HepG2 (cell line): ENCODE measurements around the gene CENPO. TPM values are rescaled to one million over a fixed set of nuclear protein-coding genes. Genes with fewer than 3 reads are reported as not detected.

ENCODE experiments used
- AGO1 ChIP-seq: fragments of 200-400 bp; formaldehyde crosslinking; IDR thresholded peaks from 2 replicates; pipeline ENCODE4 v1.6.1; 2017; ENCODE audit warnings: mild to moderate bottlenecking, low read depth, low read length, moderate library complexity; ENCODE audit not compliant: poor library complexity, severe bottlenecking
- BORCS8-MEF2B ChIP-seq: sonication (generic); formaldehyde crosslinking; IDR thresholded peaks from 2 replicates; pipeline ENCODE4 v1.8.0; 2022; ENCODE audit warnings: mild to moderate bottlenecking, missing genetic modification reagents
- CREB3 ChIP-seq: sonication (generic); formaldehyde crosslinking; IDR thresholded peaks from 2 replicates; pipeline ENCODE4 v1.5.0; 2020; ENCODE audit warnings: missing genetic modification reagents
- DNMT1 ChIP-seq: sonication (generic); formaldehyde crosslinking; IDR thresholded peaks from 2 replicates; pipeline ENCODE4 v1.5.1; 2020; ENCODE audit warnings: mild to moderate bottlenecking, missing genetic modification reagents
- E2F5 ChIP-seq: sonication (generic); formaldehyde crosslinking; conservative IDR thresholded peaks from 2 replicates; pipeline ENCODE4 v1.4.0; 2020; ENCODE audit warnings: missing genetic modification reagents
- IKZF4 ChIP-seq: sonication (generic); formaldehyde crosslinking; IDR thresholded peaks from 2 replicates; pipeline ENCODE4 v1.5.1; 2020; ENCODE audit warnings: borderline replicate concordance, mild to moderate bottlenecking, low read depth, missing genetic modification reagents; ENCODE audit errors: not compliant biosample characterization
- MIER2 ChIP-seq: IDR thresholded peaks from 2 replicates; pipeline ENCODE4 v1.6.1; 2016; ENCODE audit warnings: missing biosample characterization, missing genetic modification reagents
- NR3C1 ChIP-seq: sonication (generic); formaldehyde crosslinking; IDR thresholded peaks from 2 replicates; pipeline ENCODE4 v1.4.0; 2020; ENCODE audit warnings: missing genetic modification reagents
- RBM39 ChIP-seq: fragments of 200-400 bp; formaldehyde crosslinking; IDR thresholded peaks from one replicate; pipeline ENCODE4 v1.6.1; 2018; ENCODE audit warnings: antibody characterized with exemption, mild to moderate bottlenecking, low read depth, low read length; ENCODE audit not compliant: poor library complexity, severe bottlenecking
- REPIN1 ChIP-seq: sonication (generic); formaldehyde crosslinking; IDR thresholded peaks from 2 replicates; pipeline ENCODE4 v1.8.0; 2022; ENCODE audit warnings: missing genetic modification reagents, low read depth, mild to moderate bottlenecking, borderline replicate concordance
- SNAPC5 ChIP-seq: sonication (generic); formaldehyde crosslinking; IDR thresholded peaks from 2 replicates; pipeline ENCODE4 v1.8.1; 2023; ENCODE audit warnings: mild to moderate bottlenecking, missing genetic modification reagents, borderline replicate concordance
- ZNF280D ChIP-seq: sonication (generic); formaldehyde crosslinking; IDR thresholded peaks from 2 replicates; pipeline ENCODE4 v1.5.1; 2020; ENCODE audit warnings: mild to moderate bottlenecking, missing genetic modification reagents
- ZNF317 ChIP-seq: sonication (generic); formaldehyde crosslinking; IDR thresholded peaks from 2 replicates; pipeline ENCODE4 v1.5.0; 2020; ENCODE audit warnings: mild to moderate bottlenecking, missing genetic modification reagents
- ZNF354B ChIP-seq: sonication (generic); formaldehyde crosslinking; IDR thresholded peaks from 2 replicates; pipeline ENCODE4 v1.8.0; 2022; ENCODE audit warnings: mild to moderate bottlenecking, missing genetic modification reagents
- ZNF530 ChIP-seq: sonication (generic); formaldehyde crosslinking; IDR thresholded peaks from 2 replicates; pipeline ENCODE4 v1.5.0; 2020; ENCODE audit warnings: low read depth, mild to moderate bottlenecking, missing genetic modification reagents
- ZNF670 ChIP-seq: sonication (generic); formaldehyde crosslinking; IDR thresholded peaks from 2 replicates; pipeline ENCODE4 v1.8.0; 2022; ENCODE audit warnings: mild to moderate bottlenecking, missing genetic modification reagents, borderline replicate concordance
- ZNF687 ChIP-seq: sonication (generic); formaldehyde crosslinking; IDR thresholded peaks from 2 replicates; pipeline ENCODE4 v1.5.1; 2020; ENCODE audit warnings: mild to moderate bottlenecking, missing genetic modification reagents, moderate library complexity
- ZNF878 ChIP-seq: sonication (generic); formaldehyde crosslinking; IDR thresholded peaks from 2 replicates; pipeline ENCODE4 v1.8.1; 2023; ENCODE audit warnings: mild to moderate bottlenecking, missing genetic modification reagents, moderate library complexity
- polyA plus RNA-seq, 8 experiments: library from polyadenylated mRNA; depleted of rRNA in 3 of 8; stranded (reverse) in 7 of 8; unstranded in 1 of 8; fragments of >200 nt; fragmentation: Illumina TruSeq in 4 of 8; extraction: Trizol in 4 of 8; gene quantifications; 2 replicates each; pipeline versions ENCODE4 v1.2.1 to v1.2.3, GENCODE V29; 2011 to 2016; ENCODE audit warnings: low read depth in 4 of 8, missing spikeins in 1 of 8, mixed read lengths in 1 of 8; ENCODE audit not compliant: insufficient read depth in 1 of 8
- total RNA-seq, 5 experiments: library from RNA; depleted of rRNA; stranded (reverse); fragments of >200 nt; fragmentation: Illumina TruSeq; extraction: Trizol; gene quantifications; 2 replicates each; pipeline ENCODE4 v1.2.3, GENCODE V29; 2016; ENCODE audit warnings: low read depth in 1 of 5

Gene CENPO
- total and polyA plus RNA-seq, 2 of the 13 experiments (the other 11 are each of a cell fraction or from before 2014, with no cell fraction given), result 19.7 to 35.5 TPM

- TF ChIP-seq ZNF687 (CRISPR knock-in tag), result peak; percentile 96
- TF ChIP-seq RBM39, result peak; percentile 99
- TF ChIP-seq BORCS8-MEF2B (CRISPR knock-in tag), result peak; percentile 73
- no peak; the same call in 1 of the 2 replicates for TF ChIP-seq DNMT1
- peak; percentile 7; the same call in 1 of the 2 replicates for TF ChIP-seq ZNF878
- no peak for TF ChIP-seq NR3C1 (CRISPR knock-in tag)
- no peak for TF ChIP-seq ZNF354B (CRISPR knock-in tag)
- peak; percentile 96; the same call in 1 of the 2 replicates for TF ChIP-seq ZNF670 (CRISPR knock-in tag)
- TF ChIP-seq MIER2, result peak; percentile 41
- TF ChIP-seq ZNF530 (CRISPR knock-in tag), result no peak
- TF ChIP-seq E2F5 (CRISPR knock-in tag), result peak; percentile 99
- TF ChIP-seq SNAPC5, result no peak; the same call in 1 of the 2 replicates
- peak; percentile 94 for TF ChIP-seq REPIN1
- peak; percentile 70 for TF ChIP-seq AGO1
- TF ChIP-seq ZNF317 (CRISPR knock-in tag), result peak; percentile 65
- no peak for TF ChIP-seq ZNF280D
- no peak for TF ChIP-seq IKZF4 (CRISPR knock-in tag)
- TF ChIP-seq CREB3, result no peak; the same call in 1 of the 2 replicates
Measured at GRCh38 chr2:24792874-24793760, at the start of gene CENPO, which contains the start of gene PTRHD1 (continued).
